GM19324 (cell line): ENCODE measurements around the gene MYZAP.

Source experiments
- ATAC-seq: cut with Tn5 transposase; IDR thresholded peaks from one replicate; pipeline ENCODE4 v1.9.1; 2021; ENCODE audit warnings: mild to moderate bottlenecking, moderate library complexity; ENCODE audit not compliant: unreplicated experiment, low FRiP score

MYZAP gene

GRCh38 chr15:57619746-57620145 lies 28.0 kb downstream of the MYZAP start:
- ATAC-seq: no peak

GRCh38 chr15:57624730-57625129 lies 33.0 kb downstream of the MYZAP start:
- no peak for ATAC-seq

- no peak for ATAC-seq
These were observed 34.2 kb downstream of the MYZAP start for GRCh38 chr15:57625703-57626448.

- ATAC-seq: no peak
These were observed 35.2 kb downstream of the MYZAP start for GRCh38 chr15:57626713-57627440.

- ATAC-seq: no peak
These were observed 39.8 kb downstream of the MYZAP start for GRCh38 chr15:57631386-57632110.

GRCh38 chr15:57634290-57634689 lies 42.6 kb downstream of the MYZAP start:
- no peak for ATAC-seq

GRCh38 chr15:57635300-57635909 lies 43.7 kb downstream of the MYZAP start:
- ATAC-seq: no peak

DNA sequence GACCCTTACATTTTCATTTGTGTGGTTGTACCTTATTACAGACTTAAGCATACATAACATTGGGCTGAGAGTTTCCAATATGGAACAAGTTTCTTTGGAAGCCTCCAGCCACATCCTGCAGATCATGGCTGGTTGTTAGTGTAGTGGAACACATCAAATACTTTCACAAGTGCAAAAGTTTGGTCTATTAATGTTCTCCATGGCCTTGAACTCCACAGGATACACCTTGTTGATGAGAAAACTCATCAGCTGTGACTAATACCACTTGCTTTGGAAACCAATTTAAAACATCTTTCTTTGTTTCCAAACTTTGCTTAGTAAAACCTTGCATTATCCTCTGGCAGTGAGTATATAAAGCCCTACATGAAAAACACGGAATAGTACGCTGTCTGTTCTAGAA lies 46.1 kb downstream of the MYZAP start:
- no peak for ATAC-seq

DNA sequence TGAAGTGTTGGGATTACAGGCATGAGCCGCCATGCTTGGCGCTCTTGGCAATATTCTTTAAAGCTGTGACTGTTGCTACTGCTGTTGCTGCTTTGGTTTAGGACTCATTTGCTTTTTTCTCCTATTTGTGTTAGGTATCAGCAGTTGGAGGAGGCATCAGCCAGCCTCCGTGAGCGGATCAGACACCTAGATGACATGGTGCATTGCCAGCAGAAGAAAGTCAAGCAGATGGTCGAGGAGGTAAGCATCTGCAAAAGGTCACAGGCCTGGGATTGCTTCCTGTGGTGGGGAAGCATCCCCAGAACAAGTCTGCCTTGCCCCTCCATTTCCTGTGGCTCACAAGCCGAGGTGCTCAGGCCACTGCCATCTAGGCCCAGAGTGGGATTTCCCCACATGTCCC lies 47.6 kb downstream of the MYZAP start:
- no peak for ATAC-seq

DNA sequence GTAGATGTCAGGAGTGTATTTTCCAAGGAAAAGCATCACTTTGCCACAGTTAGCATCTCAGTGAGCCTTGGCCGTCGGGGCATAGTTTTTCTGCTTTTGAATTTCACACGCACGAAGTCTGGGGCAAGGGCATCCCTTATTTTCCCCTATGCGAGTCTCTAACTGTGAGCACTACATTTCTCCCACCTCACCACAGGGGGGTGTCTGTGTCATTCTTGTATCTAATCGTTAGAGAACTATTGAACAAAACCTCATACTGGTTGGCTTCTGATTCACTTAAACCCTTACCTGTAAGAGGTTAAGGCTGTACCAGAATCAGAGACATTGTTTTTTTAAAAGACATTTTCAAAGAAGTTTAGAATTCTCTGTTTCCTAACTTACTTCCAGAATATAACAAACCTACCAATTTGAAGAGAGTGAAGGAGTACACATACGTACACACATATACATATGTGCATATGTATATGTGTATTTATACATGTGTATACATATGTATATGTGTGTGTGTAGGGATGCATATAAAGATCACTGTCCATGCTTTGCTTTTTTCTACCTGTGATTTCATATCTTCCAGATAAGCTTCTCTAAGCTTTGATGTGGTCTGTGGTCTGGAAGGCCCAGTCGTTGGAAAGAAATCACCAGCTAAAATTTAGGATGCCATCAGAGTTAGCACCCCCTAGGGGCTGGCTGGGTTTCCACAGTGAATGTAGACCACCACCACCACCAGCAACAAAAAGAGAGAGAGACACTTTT lies 49.4 kb downstream of the MYZAP start:
- no peak for ATAC-seq

GRCh38 chr15:57643826-57644225 lies 52.1 kb downstream of the MYZAP start:
- ATAC-seq: no peak

DNA sequence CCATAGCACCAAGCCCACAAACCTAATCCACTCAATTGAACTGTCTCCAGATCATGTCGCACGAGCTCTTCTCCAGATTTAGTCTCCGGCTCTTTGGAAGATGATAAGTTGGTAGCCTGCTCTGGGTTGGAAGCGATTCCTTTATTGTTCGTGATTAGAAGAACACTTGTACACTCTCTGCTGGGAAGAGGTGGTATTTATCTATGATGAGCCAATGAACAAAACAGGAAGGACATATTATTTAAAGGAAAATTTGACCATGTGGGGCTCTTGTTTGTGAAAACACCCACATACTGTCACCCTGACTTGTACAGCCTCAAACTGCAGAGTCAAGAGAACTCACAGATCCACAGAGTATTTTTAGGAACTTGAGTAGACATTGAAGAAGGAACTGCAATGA lies 54.4 kb downstream of the MYZAP start:
- no peak for ATAC-seq

GRCh38 chr15:57647071-57647790 lies 55.5 kb downstream of the MYZAP start:
- no peak for ATAC-seq

GRCh38 chr15:57647791-57648130 lies 56.1 kb downstream of the MYZAP start:
- no peak for ATAC-seq

DNA sequence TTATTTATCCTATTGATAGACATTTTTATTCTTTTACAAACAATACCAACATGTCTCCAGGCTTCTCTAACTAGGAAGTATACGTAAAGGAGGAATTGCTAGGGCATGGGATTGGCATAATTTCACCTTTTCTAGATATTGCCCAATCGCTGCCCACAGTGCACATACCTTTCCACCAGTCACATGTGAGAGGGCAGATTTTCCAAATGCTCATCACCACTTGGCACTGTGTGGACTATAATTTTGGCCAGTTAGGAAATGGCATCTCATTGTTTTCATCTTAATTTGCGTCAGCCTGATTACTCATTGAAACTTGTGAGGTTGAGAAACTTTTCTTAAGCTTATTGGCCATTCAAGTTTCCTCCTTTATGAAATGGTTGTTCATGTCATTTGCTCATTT lies 57.4 kb downstream of the MYZAP start:
- no peak for ATAC-seq

- ATAC-seq: no peak
These were observed 59.7 kb downstream of the MYZAP start for GRCh38 chr15:57651445-57651844.

GRCh38 chr15:57652481-57652880 lies 60.8 kb downstream of the MYZAP start:
- no peak for ATAC-seq

DNA sequence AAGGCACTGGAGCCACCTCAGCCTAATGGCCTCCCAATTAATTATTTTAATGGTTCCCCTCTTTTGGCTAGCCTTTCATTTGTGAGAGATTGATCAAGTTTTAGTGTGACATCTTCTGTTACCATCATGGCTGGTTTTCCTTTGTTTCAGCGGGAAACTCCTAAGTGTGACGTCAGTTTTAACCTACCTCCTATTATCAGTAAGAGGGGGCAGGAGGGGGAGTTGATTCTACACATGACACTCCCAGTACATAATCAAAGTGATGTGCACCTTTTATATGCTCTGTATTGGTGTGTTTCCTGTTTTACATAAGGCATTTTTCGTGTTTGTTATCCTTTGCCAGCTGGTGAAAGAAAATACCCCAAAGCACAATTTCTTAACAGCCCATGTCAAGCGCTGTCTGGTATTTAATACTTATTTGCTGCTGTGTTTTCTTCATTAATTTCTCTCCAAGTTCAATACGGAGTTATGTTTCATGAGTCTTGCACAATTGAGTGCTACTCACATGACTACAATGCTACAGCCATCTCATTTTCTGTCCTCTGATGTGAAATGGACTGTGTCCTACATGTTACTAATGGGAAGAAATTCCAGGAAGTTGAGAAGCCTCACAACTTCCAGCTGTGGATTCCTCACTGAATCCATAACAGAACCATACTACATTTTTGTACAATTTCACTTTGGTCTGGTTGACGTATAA lies 62.6 kb downstream of the MYZAP start:
- ATAC-seq: no peak

DNA sequence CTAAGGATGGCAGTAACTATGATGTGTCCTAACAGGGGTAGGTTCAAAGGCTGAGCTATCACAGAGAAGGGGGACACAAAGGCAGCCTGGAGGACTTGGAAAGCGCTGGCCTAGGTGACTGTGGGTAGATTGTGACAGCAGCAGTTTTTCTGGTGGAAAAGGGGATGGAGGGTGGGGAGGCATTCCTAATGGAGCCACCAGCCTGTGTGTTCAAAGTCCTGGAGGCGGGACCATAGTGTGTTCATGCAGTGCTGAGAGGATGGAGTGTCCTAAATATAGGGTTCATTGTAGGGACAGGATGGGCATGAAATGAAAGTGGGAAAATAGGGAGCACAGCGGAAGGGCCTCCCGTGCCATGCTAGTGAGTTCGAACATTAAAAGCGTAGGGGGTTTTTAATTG lies 63.3 kb downstream of the MYZAP start:
- no peak for ATAC-seq
